Astrocyte of the spinal cord (primary cell): ENCODE measurements around the gene TEAD4.

Source experiments
- DNase-seq: peaks from one replicate; pipeline ENCODE4 v3.0.0; 2011; ENCODE audit warnings: low read depth, low spot score
- H3K4me3 ChIP-seq: 2 replicates; pipeline ENCODE4 v1.5.1; 2011; ENCODE audit warnings: low read depth, mild to moderate bottlenecking, low read length, moderate library complexity
- CTCF ChIP-seq: IDR thresholded peaks from 2 replicates; pipeline ENCODE4 v1.5.1; 2012; ENCODE audit warnings: low read depth, mild to moderate bottlenecking, low read length, inconsistent platforms
- in situ Hi-C: cut with HindIII; loops from 2 replicates; pipeline ENCODE4 v1.10.0; 2017; ENCODE audit warnings: low sequenced_read_pairs

The TEAD4 gene

GRCh38 chr12:3020399-3020798 is 61.2 kb downstream of the TEAD4 start:
- no peak for TF ChIP-seq CTCF
- in situ Hi-C loops = no loop called here
- no peak overlapping the region for H3K4me3 ChIP-seq
- no peak for DNase-seq

DNA sequence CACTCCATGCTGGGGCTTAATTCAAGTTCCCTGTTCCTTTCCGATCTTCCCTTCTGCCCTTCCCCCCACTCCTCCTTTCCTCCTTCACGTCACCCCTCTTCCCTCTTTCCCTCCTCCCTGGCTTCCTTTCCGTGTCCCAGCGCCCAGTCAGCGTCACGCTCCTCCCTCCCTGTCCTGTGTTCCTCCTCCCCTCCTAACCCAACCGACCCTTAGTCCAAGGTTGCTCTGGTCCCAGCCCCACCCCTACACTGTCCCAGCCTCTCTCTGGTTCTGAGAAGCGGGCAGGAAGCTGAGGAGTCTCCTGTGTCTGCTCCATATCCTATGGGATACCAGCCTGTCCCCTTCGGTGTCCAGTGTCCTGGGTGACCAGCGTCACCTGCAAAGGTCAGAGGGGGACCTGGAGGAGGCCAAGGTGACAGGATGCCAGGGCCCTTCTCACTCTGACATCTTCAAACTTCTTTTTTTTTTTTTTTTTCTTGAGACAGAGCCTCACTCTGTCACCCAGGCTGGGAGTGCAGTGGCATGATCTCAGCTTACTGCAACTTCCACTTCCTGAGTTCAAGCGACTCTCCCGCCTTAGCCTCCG is 61.7 kb downstream of the TEAD4 start:
- DNase-seq = no peak
- no peak for TF ChIP-seq CTCF
- in situ Hi-C loops = no loop called here
- no peak overlapping the region for H3K4me3 ChIP-seq

GRCh38 chr12:3022411-3022810 is 63.2 kb downstream of the TEAD4 start:
- no peak for DNase-seq
- H3K4me3 ChIP-seq = no peak overlapping the region
- in situ Hi-C loops = no loop called here
- TF ChIP-seq CTCF = no peak

- in situ Hi-C loops = no loop called here
- no peak for TF ChIP-seq CTCF
- DNase-seq = no peak
- no peak overlapping the region for H3K4me3 ChIP-seq
Measured at GRCh38 chr12:3022961-3023360, 63.8 kb downstream of the TEAD4 start.

DNA sequence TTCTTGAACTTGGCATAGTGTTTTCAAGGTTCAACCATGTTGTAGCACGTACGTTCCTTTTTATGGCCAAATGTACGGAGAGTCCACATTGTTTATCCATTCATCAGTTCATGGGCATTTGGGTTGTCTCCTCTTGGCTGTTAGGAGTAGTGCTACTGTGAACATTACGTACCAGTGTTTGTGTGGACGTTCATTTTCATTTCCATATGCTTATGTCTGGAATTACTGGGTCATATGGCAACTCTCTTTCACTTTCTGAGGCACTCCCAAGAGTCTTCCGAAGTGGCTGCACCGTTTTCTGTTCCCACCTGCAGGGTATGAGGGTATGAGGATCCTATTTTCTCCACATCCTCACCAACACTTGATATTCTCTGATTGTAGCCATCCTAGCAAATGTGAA is 68.9 kb downstream of the TEAD4 start:
- H3K4me3 ChIP-seq = no peak overlapping the region
- TF ChIP-seq CTCF = no peak
- in situ Hi-C loops = no loop called here
- DNase-seq = no peak

DNA sequence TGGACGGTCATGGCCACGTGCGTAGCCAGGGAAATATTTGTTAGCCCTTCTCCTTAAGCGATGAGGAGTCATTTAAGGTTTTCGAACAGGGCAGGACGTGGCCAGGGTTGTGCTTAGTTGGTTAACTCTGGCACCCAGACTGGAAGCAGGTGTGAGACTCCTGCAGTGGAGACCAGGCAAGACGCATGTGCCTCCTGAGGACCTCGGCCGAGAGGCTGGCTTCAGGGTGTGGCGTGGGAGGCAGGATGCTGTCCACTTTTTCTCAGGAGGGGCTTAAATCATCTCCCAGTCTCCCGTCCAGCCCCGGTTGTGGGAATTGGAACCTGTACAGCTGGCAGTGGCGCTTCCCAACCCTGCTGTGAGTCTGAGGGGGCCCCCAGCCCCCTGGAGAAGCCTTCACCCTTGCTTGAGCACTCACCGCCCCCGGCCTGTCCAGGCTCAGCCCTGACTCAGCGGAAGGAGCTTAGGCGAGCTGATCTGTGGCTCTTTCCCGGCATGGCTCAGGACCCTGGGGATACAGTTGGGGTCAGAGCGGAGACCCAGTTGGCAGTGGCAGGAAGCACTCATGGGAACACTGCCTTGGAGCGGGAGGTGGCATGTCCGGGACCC is 71.7 kb downstream of the TEAD4 start:
- no peak for TF ChIP-seq CTCF
- in situ Hi-C loops = no loop called here

More for the DNA sequence above, 71.7 kb downstream of the TEAD4 start:
- H3K4me3 ChIP-seq = no peak overlapping the region
- DNase-seq = no peak
